MV-4-11 (cell line): ENCODE data around the gene ARMC12.
"Not testable (repeated sequence)": the region's sequence is repeated elsewhere in the genome, so short reads cannot be mapped to it uniquely, and the experiment has no call there.

Experiments used
- DNase-seq: peaks from one replicate; lab custom pipeline; 2025; lab: John Stamatoyannopoulos, UW

Gene ARMC12

GRCh38 chr6:35736982-35737412, at the start of gene ARMC12:
Gene ARMC12, plus strand, starts transcription at chr6:35737032. Its CDS starts 77 bp downstream, at chr6:35737109.
- no peak for DNase-seq

GRCh38 chr6:35687658-35688604, 48.9 kb upstream of the ARMC12 start:
- DNase-seq: peak; percentile 34

GRCh38 chr6:35688605-35689322, 48.1 kb upstream of the ARMC12 start, which contains the start of gene FKBP5:
Gene FKBP5, minus strand, starts transcription at chr6:35688915. Its CDS starts 46,091 bp downstream, at chr6:35642824.
- peak; percentile 88 for DNase-seq

- not testable (repeated sequence) for DNase-seq
Observed at GRCh38 chr6:35690006-35690405, 46.8 kb upstream of the ARMC12 start.

GRCh38 chr6:35690484-35690883, 46.3 kb upstream of the ARMC12 start:
- DNase-seq: no peak

- DNase-seq: peak; percentile 87
Observed at GRCh38 chr6:35691027-35691824, 45.6 kb upstream of the ARMC12 start.

- peak; percentile 52 for DNase-seq
Observed at GRCh38 chr6:35694462-35694861, 42.4 kb upstream of the ARMC12 start.

GRCh38 chr6:35698430-35698829, 38.4 kb upstream of the ARMC12 start:
- not testable (repeated sequence) for DNase-seq

- DNase-seq: no peak
Observed at GRCh38 chr6:35698858-35699257, 38.0 kb upstream of the ARMC12 start.

- DNase-seq: peak; percentile 62
Observed at GRCh38 chr6:35703554-35703953, 33.3 kb upstream of the ARMC12 start.

- peak; percentile 89 for DNase-seq
Observed at GRCh38 chr6:35706468-35706867, 30.4 kb upstream of the ARMC12 start.

GRCh38 chr6:35707714-35708407, 29.0 kb upstream of the ARMC12 start:
- DNase-seq: no peak

GRCh38 chr6:35708585-35708984, 28.2 kb upstream of the ARMC12 start:
- DNase-seq: no peak

- DNase-seq: no peak
Observed at GRCh38 chr6:35710241-35710847, 26.5 kb upstream of the ARMC12 start.

GRCh38 chr6:35711731-35712130, 25.1 kb upstream of the ARMC12 start:
- DNase-seq: no peak

- no peak for DNase-seq
Observed at GRCh38 chr6:35713006-35713767, 23.6 kb upstream of the ARMC12 start.

- DNase-seq: no peak
Observed at GRCh38 chr6:35716798-35717197, 20.0 kb upstream of the ARMC12 start.

GRCh38 chr6:35717449-35718374, 19.1 kb upstream of the ARMC12 start:
- peak; percentile 56 for DNase-seq

GRCh38 chr6:35718375-35718736, 18.5 kb upstream of the ARMC12 start:
- DNase-seq: no peak
